Purkinje cell (primary cell): ENCODE measurements around the gene NUTM2D. TPM values are rescaled to one million over a fixed set of nuclear protein-coding genes. Genes with fewer than 3 reads are reported as not detected.

ENCODE experiments used
- polyA plus RNA-seq: library from polyadenylated mRNA; unstranded; fragments of >200 nt; fragmentation: Nextera tagmentation; gene quantifications from 2 replicates; pipeline ENCODE4 v1.2.1, GENCODE V29; 2014

Gene NUTM2D
- 0.24 and 1.2 TPM in 2 replicates for polyA plus RNA-seq

GRCh38 chr10:87357444-87357843 is at the start of gene NUTM2D:
Gene NUTM2D, plus strand, starts transcription at chr10:87357744. Its CDS starts 522 bp downstream, at chr10:87358266.

Other genes with a start within 250 kb of the NUTM2D start
- gene NUTM2A, start 132.3 kb upstream of the NUTM2D start, polyA plus RNA-seq: not detected in 2 replicates
- 10.2 and 14.3 TPM in 2 replicates for gene MINPP1, start 147.1 kb downstream of the NUTM2D start, polyA plus RNA-seq